IMR-90 (cell line): ENCODE results near the gene SDC1. TPM values are rescaled to one million over a fixed set of nuclear protein-coding genes. Genes with fewer than 3 reads are reported as not detected.
"Not testable (repeated sequence)": the region's sequence is repeated elsewhere in the genome, so short reads cannot be mapped to it uniquely, and the experiment has no call there.

Experiments used
- ATAC-seq: fragments of 200-7000 bp; cut with Tn5 transposase; 2 replicates; pipeline ENCODE4 v1.9.1; 2020; ENCODE audit warnings: low read depth, mild to moderate bottlenecking, moderate library complexity
- BruUV-seq: library from RNA; stranded (reverse); fragments of 400-500 nt; replicated peaks from 2 replicates; lab custom pipeline; 2021; lab: Mats Ljungman, UMichigan
- CTCF ChIA-PET: fragments of 300-600 bp; formaldehyde crosslinking; extraction: SDS; loops from one replicate; lab custom pipeline; 2021; ENCODE audit warnings: antibody characterized with exemption; lab: Yijun Ruan, JAX
- POLR2A ChIA-PET: fragments of 300-600 bp; sonication (Branson Sonifier 250); formaldehyde crosslinking; loops from one replicate; lab custom pipeline; 2022; ENCODE audit warnings: antibody characterized with exemption; ENCODE audit not compliant: unreplicated experiment; lab: Charles Lee
- DNase-seq: peaks from one replicate; pipeline ENCODE4 v3.0.0; 2013
- H2AFZ ChIP-seq: replicated peaks from 2 replicates; pipeline ENCODE3; 2013; ENCODE audit warnings: low read length, mild to moderate bottlenecking; ENCODE audit not compliant: poor library complexity
- H2AK5ac ChIP-seq: 2 replicates; pipeline ENCODE4 v1.6.1; 2013; ENCODE audit warnings: low read depth, low read length, inconsistent platforms
- H2AK9ac ChIP-seq: replicated peaks from 2 replicates; pipeline ENCODE3; 2013; ENCODE audit warnings: mild to moderate bottlenecking, low read depth, low read length, moderate library complexity; ENCODE audit not compliant: poor library complexity
- H2BK120ac ChIP-seq: 2 replicates; pipeline ENCODE4 v1.6.1; 2013; ENCODE audit warnings: low read depth, low read length, inconsistent platforms
- H2BK15ac ChIP-seq: 3 replicates; pipeline ENCODE4 v1.6.1; 2013; ENCODE audit warnings: low read depth, low read length, inconsistent platforms
- H2BK20ac ChIP-seq: 2 replicates; pipeline ENCODE4 v1.6.1; 2013; ENCODE audit warnings: low read depth, mild to moderate bottlenecking, inconsistent platforms, low read length, moderate library complexity
- H2BK5ac ChIP-seq: 2 replicates; pipeline ENCODE4 v1.6.1; 2013; ENCODE audit warnings: mild to moderate bottlenecking, low read depth, low read length, inconsistent platforms; ENCODE audit not compliant: poor library complexity, severe bottlenecking
- H3K14ac ChIP-seq: replicated peaks from 2 replicates; pipeline ENCODE4 v1.6.1; 2013; ENCODE audit warnings: low read depth, low read length, inconsistent platforms
- H3K18ac ChIP-seq: 2 replicates; pipeline ENCODE4 v1.6.1; 2013; ENCODE audit warnings: low read depth, low read length, control low read depth
- H3K23ac ChIP-seq: 2 replicates; pipeline ENCODE4 v1.6.1; 2013; ENCODE audit warnings: low read depth, low read length, inconsistent platforms
- H3K27ac ChIP-seq: 2 replicates; pipeline ENCODE4 v1.5.1; 2013; ENCODE audit warnings: mild to moderate bottlenecking, control low read depth, low read length; ENCODE audit not compliant: insufficient read depth
- H3K27me3 ChIP-seq: 2 replicates; pipeline ENCODE4 v1.6.1; 2013; ENCODE audit warnings: low read length; ENCODE audit not compliant: control insufficient read depth, insufficient read depth
- H3K36me3 ChIP-seq: 2 replicates; pipeline ENCODE4 v1.6.1; 2013; ENCODE audit warnings: low read length, mixed read lengths; ENCODE audit not compliant: control insufficient read depth, insufficient read depth
- H3K4ac ChIP-seq: 2 replicates; pipeline ENCODE4 v1.6.1; 2013; ENCODE audit warnings: low read depth, low read length, inconsistent platforms
- H3K4me1 ChIP-seq: 2 replicates; pipeline ENCODE4 v1.6.1; 2013; ENCODE audit warnings: low read length, mixed read lengths; ENCODE audit not compliant: control insufficient read depth, insufficient read depth
- H3K4me2 ChIP-seq: 2 replicates; pipeline ENCODE4 v1.6.1; 2013; ENCODE audit warnings: low read depth, mild to moderate bottlenecking, control low read depth, low read length, moderate library complexity
- H3K4me3 ChIP-seq: 2 replicates; pipeline ENCODE4 v1.5.1; 2013; ENCODE audit warnings: low read depth, mild to moderate bottlenecking, control low read depth, low read length, moderate library complexity; ENCODE audit not compliant: insufficient read depth
- H3K56ac ChIP-seq: 2 replicates; pipeline ENCODE4 v1.6.1; 2013; ENCODE audit warnings: low read length, inconsistent platforms; ENCODE audit not compliant: insufficient read depth; ENCODE audit errors: extremely low read depth
- H3K79me1 ChIP-seq, 2 experiments: 2 replicates each; pipeline ENCODE4 v1.6.1; 2013; ENCODE audit warnings: low read length in 2 of 2, inconsistent platforms in 1 of 2, low read depth in 1 of 2
- H3K9ac ChIP-seq: 2 replicates; pipeline ENCODE4 v1.6.1; 2013; ENCODE audit warnings: low read depth, low read length, control low read depth
- H3K9me1 ChIP-seq: 2 replicates; pipeline ENCODE4 v1.6.1; 2013; ENCODE audit warnings: low read length, inconsistent platforms; ENCODE audit not compliant: insufficient read depth
- H3K9me3 ChIP-seq: 2 replicates; pipeline ENCODE4 v1.6.1; 2013; ENCODE audit warnings: low read length; ENCODE audit not compliant: control insufficient read depth, insufficient read depth
- H4K20me1 ChIP-seq: 2 replicates; pipeline ENCODE4 v1.6.1; 2013; ENCODE audit warnings: low read length, inconsistent platforms; ENCODE audit not compliant: insufficient read depth
- H4K5ac ChIP-seq: 2 replicates; pipeline ENCODE4 v1.6.1; 2013; ENCODE audit warnings: mild to moderate bottlenecking, low read depth, low read length, control low read depth
- H4K8ac ChIP-seq, 2 experiments: 2 replicates each; pipeline ENCODE4 v1.6.1; 2013; ENCODE audit warnings: low read depth in 2 of 2, low read length in 2 of 2, control low read depth in 1 of 2, inconsistent platforms in 1 of 2
- H4K91ac ChIP-seq: 2 replicates; pipeline ENCODE4 v1.6.1; 2013; ENCODE audit warnings: low read depth, low read length, inconsistent platforms; ENCODE audit not compliant: insufficient read depth
- FOS ChIP-seq: fragments of 150-350 bp; IDR thresholded peaks from 2 replicates; pipeline ENCODE4 v1.6.1; 2016; ENCODE audit warnings: low read depth, low read length
- MXI1 ChIP-seq: IDR thresholded peaks from 2 replicates; pipeline ENCODE4 v1.6.1; 2012; ENCODE audit warnings: low read depth, mild to moderate bottlenecking, low read length, moderate library complexity, borderline replicate concordance
- NFE2L2 ChIP-seq: fragments of 150-350 bp; IDR thresholded peaks from 2 replicates; pipeline ENCODE4 v1.6.1; 2016; ENCODE audit warnings: low read depth, mild to moderate bottlenecking, low read length
- POLR2A ChIP-seq: IDR thresholded peaks from 2 replicates; pipeline ENCODE4 v1.6.1; 2012; ENCODE audit warnings: mild to moderate bottlenecking, low read depth, low read length
- RAD21 ChIP-seq: IDR thresholded peaks from 2 replicates; pipeline ENCODE4 v1.6.1; 2012; ENCODE audit warnings: low read length, improper control_type of control experiment
- SMC3 ChIP-seq: fragments of 150-350 bp; IDR thresholded peaks from 2 replicates; pipeline ENCODE4 v1.6.1; 2016; ENCODE audit warnings: low read depth, mild to moderate bottlenecking, antibody characterized with exemption, low read length, moderate library complexity
- WGBS, 2 experiments: methylation state at CpG; one replicate each; pipeline versions ENCODE4 v1.1.5 to v1.1.7; 2013; ENCODE audit warnings: missing lambda C conversion rate in 2 of 2; ENCODE audit not compliant: insufficient read length in 1 of 2; ENCODE audit errors: extremely low coverage in 2 of 2; 5-methylcytosine and 5-hydroxymethylcytosine counted together
- dilution Hi-C: fragments of 300-500 bp; cut with HindIII; formaldehyde crosslinking; loops from one replicate; pipeline ENCODE4 v1.14.3; 2018; ENCODE audit warnings: low sequenced_read_pairs; ENCODE audit not compliant: unreplicated experiment
- in situ Hi-C: fragments of 300-500 bp; cut with MboI; formaldehyde crosslinking; loops from 3 replicates; pipeline ENCODE4 v1.14.3; 2019; ENCODE audit warnings: low sequenced_read_pairs, inconsistent platforms, mixed read lengths
- intact Hi-C: fragments of 100-400 bp; cut with micrococcal nuclease; formaldehyde crosslinking; loops from 2 replicates; pipeline ENCODE4 v1.10.0; 2022
- polyA plus RNA-seq, 3 experiments: library from polyadenylated mRNA; depleted of rRNA; stranded (reverse); fragments of >200 nt; gene quantifications; 2 replicates each; pipeline ENCODE4 v1.2.3, GENCODE V29; 2012; ENCODE audit warnings: low replicate concordance in 1 of 3
- total RNA-seq: library from RNA; depleted of rRNA; stranded (reverse); fragments of >200 nt; gene quantifications from 2 replicates; pipeline ENCODE4 v1.2.3, GENCODE V29; 2012

SDC1 gene
- total and polyA plus RNA-seq, 2 of the 4 experiments (the other 2 are of a cell fraction): 22.0 to 28.3 TPM

- no peak overlapping the region for H3K4me3 ChIP-seq
- ChIA-PET CTCF (no interaction called here), POLR2A (interaction anchor here (0.6 kb wide), 1 partner anchor 23 kb away, joined by 3 read pairs; no protein-coding TSS in a partner anchor)
Observed at GRCh38 chr2:20247084-20247483, 22.2 kb upstream of the SDC1 start.

DNA sequence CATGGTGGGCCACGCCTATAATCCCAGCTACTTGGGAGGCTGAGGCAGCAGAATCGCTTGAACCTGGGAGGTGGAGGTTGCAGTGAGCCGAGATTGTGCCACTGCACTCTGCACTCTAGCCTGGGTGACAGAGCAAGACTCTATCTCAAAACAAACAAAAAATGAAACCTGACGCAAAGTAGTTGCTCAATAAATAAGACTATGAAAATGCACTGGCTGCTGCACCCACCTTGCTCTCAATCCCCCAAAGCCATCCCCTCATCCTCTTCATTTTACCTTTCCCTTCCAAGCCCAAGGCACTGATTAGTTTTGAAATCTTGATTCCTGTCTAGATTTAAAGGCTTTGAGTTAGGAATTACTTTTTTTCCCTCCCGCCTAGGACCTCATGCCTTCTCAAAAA lies 18.7 kb upstream of the SDC1 start:
- H4K20me1 ChIP-seq, H3K14ac ChIP-seq, H3K23ac ChIP-seq, H2BK5ac ChIP-seq, H2BK20ac ChIP-seq, H2AFZ ChIP-seq, H4K91ac ChIP-seq, BruUV-seq, H3K27ac ChIP-seq, in situ Hi-C loops, DNase-seq, H3K56ac ChIP-seq, H2BK120ac ChIP-seq, ATAC-seq, H2AK5ac ChIP-seq, H2AK9ac ChIP-seq, H4K5ac ChIP-seq, H3K4me2 ChIP-seq, H3K27me3 ChIP-seq, H3K18ac ChIP-seq, H4K8ac ChIP-seq, H3K9me3 ChIP-seq, H3K79me1 ChIP-seq, H3K9ac ChIP-seq, intact Hi-C loops, H3K4me3 ChIP-seq, CTCF ChIA-PET, dilution Hi-C loops, H3K9me1 ChIP-seq, H3K4ac ChIP-seq, H3K36me3 ChIP-seq, H2BK15ac ChIP-seq, POLR2A ChIA-PET, H3K4me1 ChIP-seq: not testable (repeated sequence)
- WGBS, 2 experiments: 87% methylated on average over 2 of the region's 5 CpGs; no CpG with 5 or more reads in 1 of the 2 experiments

More at GRCh38 chr2:20247084-20247483, 22.2 kb upstream of the SDC1 start:
- WGBS, 2 experiments: no CpG with 5 or more reads among the region's 1 CpG
- no peak overlapping the region for H3K27ac ChIP-seq
- H2BK5ac ChIP-seq: no peak overlapping the region
- DNase-seq: no peak
- no peak overlapping the region for H3K23ac ChIP-seq
- no peak overlapping the region for H2AK9ac ChIP-seq
- peaks cover 4% of the 10 kb centered on the region for H3K36me3 ChIP-seq
- no peak overlapping the region for H4K8ac ChIP-seq
- no peaks in the 10 kb centered on the region for H3K4me1 ChIP-seq
- H3K4ac ChIP-seq: no peak overlapping the region
- no peak overlapping the region for H3K56ac ChIP-seq
- no peak overlapping the region for H3K9ac ChIP-seq
- in situ Hi-C loops (no loop called here), dilution Hi-C loops (no loop called here), intact Hi-C loops (no loop called here)
- no peak overlapping the region for H3K14ac ChIP-seq
- no peak overlapping the region for H2AK5ac ChIP-seq
- H3K9me3 ChIP-seq: no peaks in the 10 kb centered on the region
- no peak overlapping the region for H4K5ac ChIP-seq
- no peak overlapping the region for H3K18ac ChIP-seq
- TF ChIP-seq MXI1 (no peak), NFE2L2 (no peak), SMC3 (no peak), POLR2A (no peak), RAD21 (no peak), FOS (no peak)
- no peak overlapping the region for H2BK20ac ChIP-seq
- H3K4me2 ChIP-seq: no peak overlapping the region
- H3K9me1 ChIP-seq: peaks cover 8% of the 10 kb centered on the region; the same call in 1 of the 2 replicates
- no peak overlapping the region for H2BK15ac ChIP-seq
- no TSS peak for BruUV-seq
- ATAC-seq: no peak
- H4K91ac ChIP-seq: no peak overlapping the region
- H4K20me1 ChIP-seq: no peaks in the 10 kb centered on the region
- no peaks in the 10 kb centered on the region for H3K79me1 ChIP-seq
- no peak overlapping the region for H2BK120ac ChIP-seq
- H3K27me3 ChIP-seq: no peaks in the 10 kb centered on the region
- no peak overlapping the region for H2AFZ ChIP-seq
